ENCODE measurements around the gene ADCY1.

ADCY1 gene

DNA sequence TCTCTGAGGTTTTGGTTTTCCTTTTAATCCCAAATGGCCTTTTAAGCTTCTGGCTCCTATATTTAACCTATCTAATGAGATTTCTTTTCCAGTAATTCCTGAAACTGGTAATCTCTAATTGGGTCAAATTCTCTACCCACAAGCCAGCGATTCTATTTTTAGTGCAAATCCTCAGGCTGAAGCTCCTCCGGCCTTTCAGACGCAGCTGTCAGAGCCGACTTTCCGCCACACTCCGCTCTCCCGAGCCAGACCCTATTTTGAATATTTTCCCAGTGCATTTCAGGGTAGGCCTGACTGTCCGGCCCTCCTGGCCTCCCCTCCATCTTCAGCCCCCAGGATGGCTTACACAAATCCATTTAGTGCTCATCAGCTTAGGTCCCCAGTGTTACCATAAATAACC, 9.7 kb upstream of the ADCY1 start:
- TF ChIP-seq, protein P1, sequence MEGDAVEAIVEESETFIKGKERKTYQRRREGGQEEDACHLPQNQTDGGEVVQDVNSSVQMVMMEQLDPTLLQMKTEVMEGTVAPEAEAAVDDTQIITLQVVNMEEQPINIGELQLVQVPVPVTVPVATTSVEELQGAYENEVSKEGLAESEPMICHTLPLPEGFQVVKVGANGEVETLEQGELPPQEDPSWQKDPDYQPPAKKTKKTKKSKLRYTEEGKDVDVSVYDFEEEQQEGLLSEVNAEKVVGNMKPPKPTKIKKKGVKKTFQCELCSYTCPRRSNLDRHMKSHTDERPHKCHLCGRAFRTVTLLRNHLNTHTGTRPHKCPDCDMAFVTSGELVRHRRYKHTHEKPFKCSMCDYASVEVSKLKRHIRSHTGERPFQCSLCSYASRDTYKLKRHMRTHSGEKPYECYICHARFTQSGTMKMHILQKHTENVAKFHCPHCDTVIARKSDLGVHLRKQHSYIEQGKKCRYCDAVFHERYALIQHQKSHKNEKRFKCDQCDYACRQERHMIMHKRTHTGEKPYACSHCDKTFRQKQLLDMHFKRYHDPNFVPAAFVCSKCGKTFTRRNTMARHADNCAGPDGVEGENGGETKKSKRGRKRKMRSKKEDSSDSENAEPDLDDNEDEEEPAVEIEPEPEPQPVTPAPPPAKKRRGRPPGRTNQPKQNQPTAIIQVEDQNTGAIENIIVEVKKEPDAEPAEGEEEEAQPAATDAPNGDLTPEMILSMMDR (IDR thresholded peaks at IDR 0.05; ENCODE audit: low read depth, low read length): no peak
- no peak for DNase-seq (ENCODE audit: extremely low read depth, low read depth)

DNA sequence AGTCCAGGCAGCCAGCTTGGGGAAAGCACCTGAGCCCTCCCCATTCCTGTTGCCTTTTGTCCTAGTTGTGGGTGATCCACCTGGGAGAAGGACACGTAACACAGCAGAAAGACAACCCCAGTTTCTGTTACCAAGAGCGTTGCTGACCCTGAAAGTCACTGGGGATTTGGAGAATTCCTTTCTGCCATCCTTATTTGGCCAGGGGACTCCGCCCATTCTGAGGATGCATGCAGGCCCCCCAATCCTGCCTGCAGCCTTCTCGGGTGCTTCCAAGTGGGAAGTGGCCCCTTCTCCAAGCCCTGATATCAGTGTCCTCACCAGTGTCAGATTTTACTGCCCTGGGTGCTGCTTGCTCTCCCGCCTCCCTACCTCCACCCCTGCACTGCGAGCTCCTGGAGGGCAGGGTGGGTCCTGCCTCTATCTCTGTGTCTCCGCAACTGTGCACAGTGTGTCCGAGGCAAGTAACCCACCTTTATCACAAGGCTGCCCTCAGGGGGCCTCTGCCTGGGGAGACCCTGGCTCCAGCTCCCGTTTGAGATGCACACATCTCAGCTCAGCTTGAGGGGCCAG, 9.2 kb upstream of the ADCY1 start:
- DNase-seq (ENCODE audit: extremely low read depth, low read depth): no peak
- TF ChIP-seq, protein P1 (IDR thresholded peaks at IDR 0.05; ENCODE audit: low read depth, low read length): no peak

DNA sequence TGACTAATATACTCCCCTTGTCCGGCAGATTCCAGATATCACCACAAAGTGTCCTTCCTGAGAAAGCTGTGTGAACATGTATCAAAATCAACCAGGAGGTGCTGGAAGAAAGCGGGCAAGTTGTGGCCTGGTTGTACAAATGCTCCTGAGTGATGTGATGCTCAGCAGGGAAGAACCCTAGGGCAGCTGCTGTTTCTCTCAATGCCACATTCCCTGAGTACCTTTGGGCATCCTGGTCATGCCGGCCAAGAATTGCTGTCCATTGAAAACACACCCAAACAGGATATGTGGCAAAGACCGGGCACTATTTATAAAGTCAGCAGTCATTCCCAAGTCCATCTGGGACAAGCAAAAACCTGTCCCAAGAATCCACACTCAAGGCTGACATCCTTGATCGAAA, 7.8 kb upstream of the ADCY1 start:
- TF ChIP-seq, protein P1 (IDR thresholded peaks at IDR 0.05; ENCODE audit: low read depth, low read length): no peak
- DNase-seq (ENCODE audit: extremely low read depth, low read depth): no peak

DNA sequence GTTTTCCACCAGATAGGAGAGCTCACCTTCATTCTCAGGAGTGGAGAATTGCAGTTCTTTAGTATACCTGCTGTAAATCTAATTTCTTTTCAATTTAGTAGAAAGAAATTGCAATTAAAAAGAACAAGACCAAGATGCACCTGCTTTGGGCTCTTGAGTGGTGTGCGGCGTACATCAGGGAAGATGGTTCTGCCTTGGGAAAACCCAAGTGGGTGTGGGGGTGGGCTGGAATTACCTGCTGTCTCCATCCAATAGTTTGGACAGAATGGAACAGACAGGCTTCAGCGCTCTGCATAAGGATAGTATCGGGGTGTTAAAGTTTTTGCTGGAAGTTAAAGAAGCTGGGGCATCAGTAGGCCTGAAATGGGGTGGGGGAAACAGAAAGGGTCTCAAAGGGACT, 7.2 kb upstream of the ADCY1 start:
- TF ChIP-seq, protein P1 (IDR thresholded peaks at IDR 0.05; ENCODE audit: low read depth, low read length): no peak
- no peak for DNase-seq (ENCODE audit: extremely low read depth, low read depth)

DNA sequence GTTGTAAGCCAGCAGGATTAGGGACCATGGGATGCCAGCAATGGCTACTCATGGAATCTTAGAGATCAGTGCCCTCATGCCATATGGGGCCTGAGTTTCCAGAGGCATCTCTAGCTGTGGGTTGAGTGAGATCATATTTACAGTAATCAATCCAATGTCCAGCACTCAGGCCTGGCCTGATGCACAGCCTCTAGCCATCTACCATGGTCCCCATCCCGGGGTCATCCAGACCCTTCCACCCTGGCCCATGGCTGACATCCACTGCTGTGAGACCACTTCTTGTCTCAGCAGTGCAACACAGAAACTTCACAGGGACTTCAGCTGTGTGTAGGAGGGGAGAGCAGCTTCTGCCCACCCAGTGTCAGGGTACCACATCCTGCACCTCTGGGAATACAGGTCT, 6.5 kb upstream of the ADCY1 start:
- DNase-seq (ENCODE audit: extremely low read depth, low read depth): no peak
- TF ChIP-seq, protein P1 (IDR thresholded peaks at IDR 0.05; ENCODE audit: low read depth, low read length): no peak

DNA sequence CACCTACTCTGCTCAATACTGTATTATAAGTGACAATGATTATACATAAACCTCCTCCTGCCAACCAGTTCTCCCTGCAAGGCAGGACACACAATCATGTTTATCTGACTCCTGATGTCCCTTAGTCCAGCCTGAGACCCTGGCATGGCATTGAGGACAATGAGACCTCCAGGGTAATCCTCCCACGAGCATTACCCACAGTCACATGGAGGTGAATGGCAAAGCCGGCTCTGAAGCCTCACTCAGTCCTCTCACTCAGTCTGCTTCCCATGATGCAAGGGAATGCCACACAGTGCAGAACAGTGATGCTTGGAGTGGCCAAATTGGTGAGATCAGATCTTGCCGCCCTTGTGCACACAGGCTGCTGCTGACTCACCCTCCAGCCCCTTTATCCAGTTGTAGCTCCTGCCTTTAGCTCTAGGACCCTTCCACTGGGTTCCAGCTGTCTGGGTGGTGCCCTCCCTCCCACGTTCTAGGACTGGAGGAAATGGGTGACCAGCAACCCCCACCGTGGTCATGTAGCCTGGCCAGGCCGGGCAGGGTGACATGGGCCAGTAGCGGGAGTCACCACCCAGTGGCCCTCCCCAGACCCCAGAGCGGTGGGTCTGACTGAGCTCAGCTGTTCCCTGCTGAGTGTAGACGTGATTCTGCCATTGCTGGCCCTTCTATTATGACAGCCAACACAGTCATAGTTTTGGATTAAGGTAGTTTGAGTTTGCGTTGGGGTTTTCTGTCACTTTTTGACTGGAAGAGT, 5.5 kb upstream of the ADCY1 start:
- TF ChIP-seq, protein P1 (IDR thresholded peaks at IDR 0.05; ENCODE audit: low read depth, low read length): no peak
- no peak for DNase-seq (ENCODE audit: extremely low read depth, low read depth)

DNA sequence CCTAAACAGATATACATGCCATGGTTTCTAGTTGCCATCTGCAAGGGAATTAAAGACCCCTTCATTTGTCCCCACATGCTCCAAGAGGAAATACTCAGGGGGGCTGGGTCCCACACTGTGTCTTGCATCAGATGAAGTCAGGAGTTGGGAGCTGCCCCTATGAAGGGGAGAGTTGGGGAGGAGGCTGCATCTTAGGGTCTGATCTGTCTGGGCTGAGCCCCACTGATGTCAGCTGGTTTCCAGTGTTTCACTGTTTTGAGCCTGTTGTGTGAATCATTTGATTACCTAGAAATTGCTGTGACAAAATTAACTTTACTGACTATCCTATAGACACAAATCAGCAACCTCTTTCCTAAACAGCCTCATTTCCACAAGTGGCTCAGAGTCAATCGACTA, 4.9 kb upstream of the ADCY1 start:
- no peak for DNase-seq (ENCODE audit: extremely low read depth, low read depth)
- TF ChIP-seq, protein P1 (IDR thresholded peaks at IDR 0.05; ENCODE audit: low read depth, low read length): no peak

Data from AG09319 (cell line).